MV-4-11 (cell line): ENCODE measurements around the gene PRKAR1A.
"Not testable (repeated sequence)": the region's sequence is repeated elsewhere in the genome, so short reads cannot be mapped to it uniquely, and the experiment has no call there.

Experiments used
- DNase-seq: peaks from one replicate; lab custom pipeline; 2025; lab: John Stamatoyannopoulos, UW

Gene PRKAR1A

DNA sequence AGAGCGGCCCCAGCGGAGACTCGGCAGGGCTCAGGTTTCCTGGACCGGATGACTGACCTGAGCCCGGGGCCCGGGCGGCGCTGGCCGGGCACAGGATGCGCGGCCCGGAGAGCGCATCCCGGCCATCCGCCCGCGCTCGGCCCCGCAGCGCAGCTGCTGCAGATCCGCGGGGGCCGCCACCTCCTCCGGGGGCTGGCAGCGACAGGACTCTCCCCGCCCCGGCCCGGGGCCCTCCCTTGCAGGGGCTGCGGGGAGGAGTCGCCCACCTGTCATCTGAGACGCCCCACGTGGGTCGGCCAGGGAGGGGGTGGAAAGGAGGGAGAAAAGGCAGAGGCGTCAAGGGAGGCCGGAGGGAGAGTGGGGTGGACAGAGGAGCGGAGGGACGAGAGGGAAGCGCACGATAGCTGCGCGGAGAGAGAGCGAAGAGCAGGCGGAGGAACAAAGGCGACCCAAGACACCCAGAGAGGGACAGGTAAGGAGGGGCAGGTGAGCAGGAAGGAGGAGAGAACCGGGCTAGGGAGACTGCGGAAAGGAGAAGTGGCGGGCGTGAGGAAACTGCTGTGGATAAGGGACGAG is 471 bp upstream of the PRKAR1A start:
- DNase-seq: no peak

GRCh38 chr17:68512960-68513474 is 787 bp downstream of the PRKAR1A start:
- DNase-seq: peak; percentile 18

GRCh38 chr17:68513932-68514331 is 1.7 kb downstream of the PRKAR1A start:
- DNase-seq: no peak

GRCh38 chr17:68514831-68515635 is 2.8 kb downstream of the PRKAR1A start:
- no peak for DNase-seq

DNA sequence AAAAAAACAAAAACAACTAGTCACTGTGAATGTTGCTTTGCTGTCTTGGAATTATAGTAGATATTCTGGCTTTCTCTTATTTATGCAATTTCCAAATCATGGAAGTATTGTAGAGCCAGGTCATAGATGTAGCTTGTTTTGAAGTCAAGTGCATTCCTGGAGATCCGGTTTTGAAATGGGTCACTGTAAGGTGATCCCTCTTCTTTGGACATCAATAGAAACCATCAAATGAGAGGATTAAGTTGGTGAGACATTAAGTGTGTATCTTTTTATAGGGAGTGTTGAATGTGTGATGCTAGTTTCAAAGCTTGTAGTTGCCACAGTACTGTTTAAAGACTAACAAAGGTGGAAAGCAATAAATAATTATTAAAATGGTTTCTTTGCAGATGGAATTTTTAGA is 4.5 kb downstream of the PRKAR1A start:
- no peak for DNase-seq

GRCh38 chr17:68517605-68518004 is 5.4 kb downstream of the PRKAR1A start:
- DNase-seq: not testable (repeated sequence)

DNA sequence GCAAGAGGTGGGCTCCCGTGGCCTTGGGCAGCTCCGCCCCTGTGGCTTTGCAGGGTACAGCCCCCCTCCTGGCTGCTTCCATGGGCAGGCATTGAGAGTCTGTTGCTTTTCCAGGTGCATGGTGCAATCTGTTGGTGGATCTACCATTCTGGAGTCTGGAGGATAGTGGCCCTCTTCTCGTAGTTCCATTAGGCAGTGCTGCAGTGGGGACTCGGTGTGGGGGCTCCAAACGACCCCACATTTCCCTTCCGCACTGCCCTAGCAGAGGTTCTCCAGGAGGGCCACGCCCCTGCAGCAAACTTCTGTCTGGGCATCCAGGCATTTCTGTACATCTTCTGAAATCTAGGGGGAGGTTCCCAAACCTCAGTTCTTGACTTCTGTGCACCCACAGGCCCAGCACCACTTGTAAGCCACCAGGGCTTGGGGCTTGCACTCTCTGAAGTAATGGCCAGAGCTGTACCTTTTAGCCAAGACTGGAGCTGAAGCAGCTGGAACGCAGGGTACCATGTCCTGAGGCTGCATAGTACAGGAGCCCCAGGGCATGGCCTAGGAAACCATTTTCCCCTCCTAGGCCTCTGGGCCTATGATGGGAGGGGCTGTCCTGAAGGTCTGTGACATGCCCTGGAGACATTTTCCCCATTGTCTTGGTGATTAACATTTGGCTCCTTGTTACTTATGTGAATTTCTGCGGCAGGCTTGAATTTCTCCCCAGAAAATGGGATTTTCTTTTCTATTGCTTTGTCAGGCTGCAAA is 6.0 kb downstream of the PRKAR1A start:
- DNase-seq: no peak

DNA sequence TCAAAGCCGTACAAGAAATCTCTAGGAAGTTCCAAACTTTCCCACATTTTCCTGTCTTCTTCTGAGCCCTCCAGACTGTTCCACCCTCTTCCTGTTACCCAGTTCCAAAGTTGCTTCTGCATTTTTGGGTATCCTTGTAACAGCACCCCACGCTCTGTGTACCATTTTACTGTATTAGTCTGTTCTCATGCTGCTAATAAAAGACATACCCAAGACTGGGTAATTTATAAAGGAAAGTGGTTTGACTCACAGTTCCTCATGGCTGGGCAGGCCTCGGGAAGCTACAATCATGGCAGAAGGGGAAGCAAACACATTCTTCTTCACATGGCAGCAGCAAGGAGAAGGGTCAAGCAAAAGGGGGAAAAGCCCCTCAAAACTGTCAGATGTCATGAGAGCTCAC is 6.8 kb downstream of the PRKAR1A start:
- not testable (repeated sequence) for DNase-seq

GRCh38 chr17:68519911-68520310 is 7.7 kb downstream of the PRKAR1A start:
- DNase-seq: no peak

- DNase-seq: no peak
These were observed 10.0 kb downstream of the PRKAR1A start for GRCh38 chr17:68522266-68522665.

DNA sequence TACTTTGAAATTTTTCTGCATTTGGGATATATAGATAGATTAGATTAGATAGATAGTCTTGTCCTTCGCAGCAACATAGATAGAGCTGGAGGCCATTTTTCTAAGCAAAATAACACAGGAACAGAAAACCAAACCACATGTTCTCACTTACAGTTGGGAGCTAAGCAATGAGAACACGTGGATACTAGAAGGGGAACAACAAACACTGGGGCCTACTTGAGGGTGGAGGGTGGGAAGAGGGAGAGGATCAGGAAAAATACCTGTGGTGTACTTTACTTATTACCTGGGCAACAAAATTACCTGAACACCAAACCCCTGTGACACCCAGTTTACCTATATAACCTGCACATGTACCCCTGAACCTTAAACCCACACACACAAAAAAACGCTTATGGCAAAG is 14.3 kb downstream of the PRKAR1A start:
- DNase-seq: no peak

GRCh38 chr17:68527314-68527713 is 15.1 kb downstream of the PRKAR1A start:
- DNase-seq: no peak

DNA sequence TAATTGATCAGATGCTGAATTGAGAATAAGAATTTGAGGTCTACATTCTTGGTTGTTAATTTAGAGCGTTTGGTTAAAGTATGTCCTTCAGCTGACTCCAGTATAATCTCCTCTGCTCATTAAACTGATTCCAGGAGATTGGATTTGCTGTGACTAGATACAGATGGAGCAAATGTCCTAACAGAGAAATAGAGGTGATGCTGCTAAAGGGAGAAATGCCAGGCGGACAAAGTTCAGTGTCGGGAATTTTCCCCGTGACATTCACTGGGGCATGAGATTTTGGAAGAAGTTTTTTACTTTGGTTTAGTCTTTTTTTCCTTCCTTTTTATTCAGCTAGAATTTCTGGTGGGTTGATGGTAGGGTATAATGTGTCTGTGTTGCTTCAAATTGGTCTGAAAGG is 19.0 kb downstream of the PRKAR1A start:
- no peak for DNase-seq

- no peak for DNase-seq
These were observed 20.6 kb downstream of the PRKAR1A start for GRCh38 chr17:68532826-68533225.

DNA sequence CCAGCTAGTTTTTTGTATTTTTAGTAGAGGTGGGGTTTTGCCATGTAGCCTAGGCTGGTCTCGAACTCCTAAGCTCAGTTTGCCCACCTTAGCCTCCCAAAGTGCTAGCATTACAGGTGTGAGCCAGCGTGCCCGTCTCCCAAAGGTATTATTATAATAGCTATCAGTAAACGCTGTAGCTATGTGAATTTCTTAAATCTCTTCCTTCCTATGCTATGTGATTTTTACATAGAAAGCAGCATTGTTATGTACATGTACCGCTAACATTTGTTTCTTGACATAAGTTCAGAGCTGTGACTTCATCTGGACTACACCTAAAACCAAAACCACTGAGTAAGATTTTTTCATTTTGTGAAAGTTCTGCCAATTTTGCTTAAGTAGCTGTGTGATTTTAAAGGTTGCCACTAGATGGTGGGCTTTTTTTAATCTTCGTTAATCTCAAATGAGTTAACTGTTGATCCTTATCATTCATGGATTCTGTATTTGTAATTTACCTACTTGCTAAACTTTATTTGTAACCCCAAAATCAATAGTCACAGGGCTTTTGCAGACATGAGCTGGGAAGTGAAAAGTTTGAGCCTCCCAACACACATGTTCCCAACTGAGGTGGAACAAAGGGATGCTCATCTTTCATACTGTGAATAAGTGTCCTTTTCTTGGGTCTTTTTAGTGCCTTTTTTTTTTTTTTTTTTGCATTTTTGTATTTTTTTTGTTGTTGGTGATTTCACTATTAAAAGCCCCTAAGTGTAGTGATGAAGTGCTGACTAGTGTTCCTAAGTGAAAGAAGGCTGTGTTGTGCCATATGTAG is 21.9 kb downstream of the PRKAR1A start:
- DNase-seq: no peak

DNA sequence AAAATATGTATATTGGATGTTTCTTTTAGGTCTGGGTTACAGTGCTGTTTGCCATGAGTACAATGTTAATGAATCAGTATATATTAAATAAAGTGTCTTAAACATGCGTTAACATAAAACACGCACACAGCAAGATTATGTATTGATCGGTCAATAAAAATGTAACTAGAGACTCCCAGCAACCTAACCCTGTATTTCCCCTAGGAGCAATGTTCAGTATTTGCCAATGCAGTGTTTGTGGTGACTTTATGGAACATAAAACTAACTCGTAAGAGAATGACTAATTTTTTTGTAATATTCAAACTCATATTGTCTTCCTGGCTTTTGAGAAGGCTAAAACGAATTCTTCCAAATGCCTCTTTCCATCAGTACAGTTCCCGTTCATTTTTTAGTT is 22.5 kb downstream of the PRKAR1A start:
- no peak for DNase-seq

DNA sequence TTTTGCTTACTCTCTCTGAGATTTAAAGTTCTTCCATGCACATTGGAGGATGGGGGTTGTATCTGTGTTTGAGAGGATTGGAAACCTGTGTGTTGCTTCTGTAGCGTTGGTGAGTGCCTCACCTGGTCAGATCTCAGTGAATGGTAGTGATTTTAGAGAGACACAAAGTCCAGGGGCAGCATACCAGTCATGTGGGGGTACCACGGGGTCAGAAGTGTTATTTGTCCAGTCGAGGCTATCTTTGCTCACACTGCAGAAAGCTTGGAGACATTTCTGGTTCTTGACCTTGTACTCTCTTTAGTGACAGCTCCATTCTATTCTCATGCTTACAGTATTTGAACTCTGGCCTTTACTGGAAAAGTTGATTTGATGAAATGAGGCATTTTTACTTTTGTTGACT is 23.7 kb downstream of the PRKAR1A start:
- no peak for DNase-seq

- DNase-seq: peak; percentile 70
These were observed 27.6 kb downstream of the PRKAR1A start for GRCh38 chr17:68539548-68540467.

DNA sequence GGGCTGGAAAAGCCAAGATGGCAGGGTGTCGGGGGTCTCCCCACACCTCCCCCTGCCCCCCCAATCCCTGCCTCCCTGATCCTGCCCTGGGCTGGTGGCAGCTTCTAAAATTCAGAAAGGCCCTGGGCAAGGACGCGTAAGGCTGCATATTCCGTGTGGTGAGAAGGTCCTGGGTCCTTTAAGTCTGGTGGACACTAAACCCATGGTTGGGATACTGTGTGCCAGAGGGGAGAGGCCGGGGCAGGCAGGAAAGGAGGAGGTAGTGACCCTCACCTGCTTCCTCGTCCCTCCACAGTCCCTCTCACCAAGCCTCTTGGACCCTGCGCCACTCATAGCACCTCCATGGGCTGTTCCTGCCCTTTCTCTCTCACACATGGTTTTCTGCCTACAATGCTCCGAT is 28.8 kb downstream of the PRKAR1A start:
- no peak for DNase-seq

- DNase-seq: no peak
These were observed 29.6 kb downstream of the PRKAR1A start for GRCh38 chr17:68541816-68542215.
